G401.6 (cell line): ENCODE measurements around the gene ZBTB38.

Source experiments
- FAIRE-seq: peaks from 2 replicates; lab custom pipeline; 2012; peaks lifted over from hg19 to GRCh38; lab: Jason Lieb, UNC

ZBTB38 gene

GRCh38 chr3:141405591-141405990 is 37.3 kb downstream of the ZBTB38 start:
- FAIRE-seq, result no peak

DNA sequence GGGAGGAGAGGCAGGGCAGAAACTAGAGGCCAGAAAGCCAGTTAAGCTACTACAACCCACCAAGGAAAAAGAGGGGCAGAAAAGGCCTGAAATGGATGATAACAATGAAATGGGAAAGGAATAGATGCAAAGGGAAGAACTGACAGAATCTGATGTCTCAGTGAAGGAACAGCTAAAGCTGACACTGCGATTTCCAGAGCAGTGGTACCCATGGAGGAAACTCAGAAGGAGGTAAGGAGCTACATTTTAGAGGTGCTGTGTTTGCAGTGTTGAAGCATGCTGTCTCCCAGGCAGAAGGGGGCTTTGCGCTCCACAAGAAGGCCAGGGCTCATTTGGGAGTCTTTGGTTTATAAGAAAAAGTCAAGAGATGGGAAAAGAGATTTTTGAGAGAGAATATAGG is 38.0 kb downstream of the ZBTB38 start:
- FAIRE-seq, result no peak

DNA sequence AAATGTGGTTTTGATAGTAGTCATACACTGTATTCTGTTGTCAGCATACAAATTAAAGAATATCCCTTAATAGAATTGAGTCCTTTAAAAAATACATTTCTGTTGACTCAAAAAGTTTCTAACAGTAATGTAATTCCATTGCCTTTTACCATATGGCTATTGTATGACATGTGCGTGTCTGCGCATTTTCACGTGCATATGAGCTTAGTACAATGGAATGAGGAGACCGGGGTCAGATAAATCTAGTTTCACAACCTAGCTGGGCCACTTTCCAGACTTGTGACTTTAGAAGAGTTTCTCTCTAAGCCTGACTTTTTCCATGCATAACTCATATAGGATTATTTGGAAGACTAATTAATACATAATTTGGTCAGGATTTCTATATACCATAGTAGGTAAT is 38.7 kb downstream of the ZBTB38 start:
- FAIRE-seq, result no peak

- no peak for FAIRE-seq
These were observed 39.5 kb downstream of the ZBTB38 start for GRCh38 chr3:141407825-141408224.

DNA sequence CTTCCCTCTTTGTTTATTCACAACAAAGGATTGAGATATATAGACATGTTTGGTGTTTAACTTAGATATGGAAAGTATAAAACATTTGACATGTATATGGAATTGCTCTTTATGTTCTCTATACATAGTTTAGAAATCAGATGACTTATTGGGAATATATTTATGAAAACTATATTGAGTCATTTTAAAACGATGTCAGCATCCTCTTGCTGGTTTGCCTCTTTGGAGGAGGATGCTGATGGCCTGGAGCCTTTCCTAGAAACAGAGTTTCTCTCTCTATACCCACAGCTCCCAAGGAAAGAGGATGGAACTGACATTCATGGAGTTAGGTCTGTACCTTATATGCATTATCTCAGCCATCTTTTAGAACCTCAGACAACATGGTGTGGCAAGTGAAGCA is 40.3 kb downstream of the ZBTB38 start:
- no peak for FAIRE-seq

- FAIRE-seq, result no peak
These were observed 41.6 kb downstream of the ZBTB38 start for GRCh38 chr3:141409940-141410241.

- FAIRE-seq, result no peak
These were observed 42.1 kb downstream of the ZBTB38 start for GRCh38 chr3:141410408-141410807.

DNA sequence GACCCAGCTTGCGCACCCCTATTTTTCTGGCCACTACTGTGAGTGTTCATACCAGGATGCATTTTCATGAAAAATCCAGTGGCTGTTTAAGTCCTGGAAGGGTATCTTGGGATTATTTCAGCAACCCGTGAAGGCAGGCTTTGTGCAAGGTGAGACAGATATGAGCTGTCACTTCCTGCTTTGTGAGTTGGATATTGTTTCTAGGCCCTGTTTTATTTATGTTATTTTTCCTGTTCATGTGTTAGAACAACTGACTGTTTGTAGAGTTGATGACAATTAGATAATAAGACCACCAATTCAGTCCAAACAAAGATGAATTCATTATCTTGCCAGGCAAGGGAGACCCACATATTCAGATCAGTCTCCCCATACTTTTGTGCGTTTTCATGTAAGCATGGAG is 42.5 kb downstream of the ZBTB38 start:
- FAIRE-seq, result no peak

DNA sequence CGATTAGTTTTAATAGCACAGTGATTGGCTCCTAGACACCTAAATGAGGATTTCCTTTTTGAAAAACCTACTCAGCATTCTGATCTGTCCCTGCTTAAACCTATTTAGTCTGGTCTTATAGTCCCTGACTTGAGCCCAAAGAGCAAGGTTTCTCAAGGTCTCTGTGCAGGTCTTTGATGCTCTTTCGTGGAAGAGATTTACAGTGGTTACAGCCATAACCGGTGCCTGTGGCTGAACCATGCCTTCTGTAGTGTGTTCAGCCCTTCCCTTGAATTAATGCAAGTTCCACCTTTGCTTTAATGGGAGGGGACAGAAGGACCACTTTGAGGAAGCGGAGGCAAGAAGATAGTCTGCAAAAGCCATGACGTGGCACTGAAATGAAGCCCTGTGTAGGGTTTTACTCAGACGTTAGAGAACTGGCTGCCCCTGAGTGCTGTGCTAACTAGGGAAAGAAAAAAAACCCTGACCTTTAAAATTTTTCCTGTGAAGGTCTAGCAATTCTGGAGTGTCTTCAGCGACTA is 43.0 kb downstream of the ZBTB38 start:
- FAIRE-seq, result no peak

DNA sequence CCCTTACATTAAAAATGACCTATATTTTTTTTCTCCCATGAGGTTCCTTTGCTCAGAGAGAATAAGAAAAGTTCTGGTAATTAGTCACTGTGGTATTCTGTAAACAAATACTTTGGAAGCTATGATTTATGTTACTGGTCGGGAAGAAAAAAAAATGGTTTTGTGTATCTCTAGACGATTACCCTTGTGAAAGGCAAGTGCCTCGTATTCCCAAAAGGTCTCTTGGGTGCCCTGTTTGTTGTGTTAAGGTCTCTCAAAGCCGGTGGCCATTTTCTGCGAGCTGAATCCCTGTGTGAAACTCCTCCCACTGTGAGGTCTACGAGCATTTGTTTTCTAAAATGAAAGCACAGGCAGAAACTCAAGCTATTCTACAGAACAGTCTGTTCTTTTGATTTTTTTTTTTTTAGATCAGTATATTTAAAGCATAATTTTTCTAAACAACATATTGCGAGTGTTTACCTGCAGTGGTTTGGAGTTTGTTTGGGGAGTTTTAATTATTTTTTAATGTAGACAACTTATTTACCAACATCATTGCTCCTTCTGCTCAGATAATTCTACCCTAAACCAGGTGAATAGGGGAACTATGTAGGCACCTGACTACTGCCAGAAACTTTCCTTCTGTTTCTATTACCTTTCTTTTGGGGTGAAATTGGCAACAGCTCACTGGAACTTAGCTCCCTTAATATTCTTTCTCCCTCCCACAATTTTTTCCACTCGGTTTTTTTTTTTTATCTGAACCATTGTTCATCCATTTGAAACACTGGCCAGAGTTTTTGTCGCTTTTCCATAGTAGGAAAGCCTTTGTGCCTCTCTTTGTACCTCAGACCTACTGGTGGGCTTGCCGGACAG is 44.0 kb downstream of the ZBTB38 start:
- no peak for FAIRE-seq

DNA sequence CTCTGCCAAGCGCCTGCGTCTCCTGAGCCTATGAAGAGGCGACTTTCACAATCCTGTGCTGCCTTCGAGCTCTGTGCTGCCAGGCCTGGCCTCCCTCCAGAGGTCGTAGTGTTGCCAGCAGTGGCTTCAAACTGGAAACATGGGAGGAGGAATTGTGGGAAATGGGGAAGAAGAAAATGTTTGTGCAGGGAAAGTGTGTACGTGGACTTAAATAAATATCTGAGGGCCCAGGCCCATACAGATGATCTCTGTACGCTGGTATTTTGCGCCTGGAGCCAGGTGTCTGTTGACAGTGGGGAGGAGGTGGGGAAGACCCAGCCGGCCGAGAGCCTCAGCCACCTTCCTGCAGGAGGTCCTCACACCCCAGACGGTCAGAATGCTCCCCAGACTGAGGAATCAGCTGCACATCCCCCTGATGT is 44.6 kb downstream of the ZBTB38 start:
- no peak for FAIRE-seq

- FAIRE-seq, result no peak
These were observed 45.1 kb downstream of the ZBTB38 start for GRCh38 chr3:141413391-141413790.

DNA sequence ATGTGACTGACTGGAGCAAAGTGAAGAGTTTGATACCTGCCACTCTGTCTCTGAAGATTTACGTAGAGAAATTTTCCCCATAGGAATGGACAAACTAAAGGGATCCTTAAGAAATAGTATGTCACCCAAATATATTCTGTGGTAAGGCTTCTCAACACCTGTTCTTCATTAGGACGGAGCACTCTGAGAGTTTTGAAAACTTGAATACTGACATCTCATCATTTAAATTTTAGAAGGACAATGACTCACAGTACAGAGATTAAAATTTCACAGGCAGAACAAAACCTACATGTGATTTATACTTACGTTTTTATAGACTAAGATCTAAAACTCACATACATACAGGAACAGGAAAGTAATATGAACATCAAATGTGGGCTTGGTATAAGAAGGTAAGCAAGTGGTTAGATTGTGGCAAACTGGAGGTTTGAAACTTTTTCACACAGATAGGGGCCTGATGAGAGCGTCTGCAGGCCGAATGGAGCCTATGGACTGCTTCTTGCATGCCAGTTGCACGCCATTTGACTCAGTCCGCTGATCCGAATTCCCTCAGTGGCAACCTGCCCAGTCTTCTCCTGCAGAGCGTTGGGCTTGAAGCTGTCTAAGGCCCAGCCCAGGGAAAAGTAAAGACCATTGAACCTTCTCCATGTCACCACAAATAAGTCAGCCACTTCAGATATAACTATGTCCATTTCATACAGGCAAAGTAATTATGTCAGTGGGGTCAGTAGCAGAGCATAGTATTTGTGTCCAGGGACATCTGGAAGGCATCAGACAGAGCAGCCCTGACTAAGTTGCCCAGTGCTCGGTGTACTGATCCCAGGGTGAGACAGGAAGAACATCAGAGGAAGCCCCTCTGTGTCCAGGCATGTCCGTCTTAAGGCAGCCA is 45.7 kb downstream of the ZBTB38 start:
- no peak for FAIRE-seq

DNA sequence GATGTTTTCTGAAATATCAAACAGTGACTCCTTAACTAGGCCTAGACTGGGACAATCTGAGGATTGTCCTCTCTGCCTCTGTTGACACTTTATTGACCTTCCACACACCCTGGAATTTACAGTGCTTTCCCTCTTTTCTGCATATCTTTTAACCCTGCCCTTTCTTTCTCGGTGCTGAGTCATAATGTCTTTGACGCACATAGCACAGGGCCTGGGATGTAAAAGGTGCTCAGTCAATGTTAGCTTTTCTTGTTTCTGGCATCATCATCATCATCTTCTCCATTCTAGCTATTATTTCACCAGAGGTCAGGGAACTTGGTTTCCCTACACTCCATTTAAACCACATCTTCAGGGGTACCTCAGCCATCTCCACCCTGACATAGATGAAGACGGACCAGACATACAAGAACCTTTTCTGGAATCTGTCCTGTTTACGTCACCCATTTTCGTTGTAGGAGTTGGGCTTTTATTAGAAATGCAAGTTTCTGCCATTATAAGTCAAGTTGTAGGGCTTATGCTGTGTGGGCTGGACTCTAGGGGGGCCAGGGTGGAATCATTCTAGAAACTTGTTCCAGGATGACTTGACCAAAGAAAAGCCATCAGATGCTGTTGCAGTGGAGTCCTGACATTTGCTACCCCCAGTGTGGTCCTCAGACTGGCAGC is 46.6 kb downstream of the ZBTB38 start:
- no peak for FAIRE-seq

- FAIRE-seq, result no peak
These were observed 47.6 kb downstream of the ZBTB38 start for GRCh38 chr3:141415953-141416352.
